Stimulated activated CD4-positive, alpha-beta T cell treated with anti-CD3 and anti-CD28 coated beads, Interleukin-1b, Interleukin-23, amount 100 ng/mL, for 48 hours (primary cell): Measurements from ENCODE around the gene LAMB1.
"Not testable (repeated sequence)": the region's sequence is repeated elsewhere in the genome, so short reads cannot be mapped to it uniquely, and the experiment has no call there.

ENCODE experiments used
- DNase-seq: peaks from one replicate; pipeline ENCODE4 v3.0.0-alpha.2; 2020

LAMB1 gene

GRCh38 chr7:107968449-107968848 is 34.5 kb downstream of the LAMB1 start:
- DNase-seq, result no peak

DNA sequence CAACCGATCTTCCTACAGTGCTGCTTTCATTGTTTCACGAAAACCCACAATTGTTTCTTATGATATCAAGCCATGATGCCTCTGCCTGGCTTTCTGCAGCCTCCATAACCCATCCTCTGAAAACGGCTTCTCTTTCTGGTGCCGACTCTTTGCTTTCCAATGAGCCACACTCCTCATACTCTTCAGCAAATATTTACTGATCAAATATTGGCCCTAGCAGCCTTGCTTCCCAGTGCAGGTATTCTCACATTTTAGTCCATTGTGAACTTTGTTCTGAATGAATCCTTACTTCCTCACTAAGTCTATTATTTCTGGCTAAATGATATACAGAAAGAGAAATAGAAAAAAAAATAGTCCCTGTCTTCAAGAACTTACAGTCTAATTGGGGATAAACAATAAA is 35.5 kb downstream of the LAMB1 start:
- DNase-seq, result no peak

- DNase-seq, result no peak
Measured at GRCh38 chr7:107966711-107967110, 36.2 kb downstream of the LAMB1 start.

DNA sequence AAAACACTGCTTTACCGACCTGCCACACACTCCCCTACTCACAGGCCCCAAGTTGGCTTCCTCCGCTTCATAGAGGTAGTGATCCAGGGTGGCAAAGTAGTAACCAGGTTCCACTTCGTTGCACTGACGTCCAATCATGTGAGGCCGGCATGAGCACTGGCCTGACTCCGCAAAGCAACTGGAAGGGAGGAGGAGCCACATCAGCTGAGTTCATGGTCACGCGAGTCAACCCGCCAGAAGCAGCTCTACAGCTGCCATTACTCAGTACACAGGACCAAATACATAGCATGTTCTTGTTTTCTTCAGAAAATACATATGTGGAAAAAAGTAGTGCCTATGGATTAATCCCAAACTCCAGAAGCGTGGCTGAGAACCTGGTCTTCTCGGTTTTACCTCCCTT is 38.5 kb downstream of the LAMB1 start:
- DNase-seq, result no peak

DNA sequence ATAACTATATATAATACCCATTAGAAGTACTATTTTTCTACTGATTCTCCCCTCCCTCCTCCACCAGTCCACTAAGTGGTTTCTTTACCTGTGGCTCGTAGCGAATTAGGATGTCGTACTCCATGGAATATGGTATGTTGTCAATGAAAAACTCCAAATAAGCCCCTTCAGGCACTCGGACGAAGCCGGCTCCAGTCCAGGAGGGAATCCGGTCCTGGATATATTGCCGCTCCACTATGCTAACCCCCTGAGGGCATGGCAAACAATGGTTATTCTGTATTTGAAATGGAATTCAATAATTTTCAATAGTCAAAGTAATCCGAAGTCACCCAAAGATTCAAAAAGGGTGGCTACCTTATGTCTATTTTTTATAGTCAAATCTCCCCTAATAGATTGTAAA is 40.1 kb downstream of the LAMB1 start:
- no peak for DNase-seq

DNA sequence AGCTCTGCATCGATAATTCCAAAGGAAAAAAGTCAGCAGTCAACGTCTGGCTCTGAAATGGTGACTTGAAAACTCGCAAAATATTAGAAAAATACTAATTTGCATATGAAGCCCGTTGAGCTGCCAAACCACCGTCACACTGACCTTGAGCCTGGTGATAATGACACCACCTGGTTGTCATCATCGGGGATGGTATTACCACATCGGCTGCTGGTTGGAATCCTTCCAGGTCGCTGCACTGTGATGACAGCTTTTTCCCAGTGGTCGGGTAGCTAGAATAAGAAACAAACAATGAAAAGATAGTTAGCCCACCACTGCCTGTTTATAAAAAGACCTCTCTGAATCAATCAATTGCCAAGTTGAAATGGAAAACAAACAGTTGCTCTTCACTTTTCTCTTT is 41.6 kb downstream of the LAMB1 start:
- no peak for DNase-seq

- no peak for DNase-seq
Measured at GRCh38 chr7:107960272-107960671, 42.7 kb downstream of the LAMB1 start.

DNA sequence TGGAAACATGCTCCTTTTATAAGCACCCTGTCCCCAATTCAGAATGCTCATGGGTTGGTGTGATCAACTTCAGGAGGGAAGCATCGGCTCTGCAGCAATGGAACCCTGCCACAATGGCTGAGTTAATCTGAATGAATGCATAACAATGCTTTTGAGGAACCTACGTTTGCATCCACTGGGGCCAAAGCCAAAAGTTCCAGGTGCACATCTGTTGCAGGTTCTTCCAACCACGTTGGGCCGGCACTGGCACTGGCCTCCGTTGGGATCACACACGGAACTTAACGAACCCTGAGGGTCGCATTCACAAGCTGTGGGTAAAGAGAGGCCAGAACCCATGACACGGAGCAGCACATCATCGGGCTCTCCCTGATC is 43.4 kb downstream of the LAMB1 start:
- no peak for DNase-seq

- DNase-seq, result no peak
Measured at GRCh38 chr7:107958764-107959526, 44.0 kb downstream of the LAMB1 start.

DNA sequence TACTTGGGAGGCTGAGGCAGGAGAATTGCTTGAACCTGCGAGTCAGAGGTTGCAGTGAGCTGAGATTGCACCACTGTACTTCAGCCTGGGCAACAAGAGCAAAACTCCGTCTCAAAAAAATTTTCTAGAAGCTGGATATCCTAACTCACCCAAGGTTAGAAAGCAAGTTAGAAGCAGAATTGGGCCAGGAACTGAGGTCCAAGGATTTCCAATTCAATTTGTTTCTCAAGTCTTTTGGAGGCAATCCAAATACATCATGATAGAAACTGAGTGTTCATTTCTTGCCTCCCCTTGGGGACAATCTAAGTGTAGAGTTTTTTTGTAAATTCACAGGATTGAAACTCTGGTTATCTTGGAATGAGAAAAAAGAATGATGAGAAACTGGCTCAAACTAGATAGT is 45.5 kb downstream of the LAMB1 start:
- DNase-seq, result no peak

DNA sequence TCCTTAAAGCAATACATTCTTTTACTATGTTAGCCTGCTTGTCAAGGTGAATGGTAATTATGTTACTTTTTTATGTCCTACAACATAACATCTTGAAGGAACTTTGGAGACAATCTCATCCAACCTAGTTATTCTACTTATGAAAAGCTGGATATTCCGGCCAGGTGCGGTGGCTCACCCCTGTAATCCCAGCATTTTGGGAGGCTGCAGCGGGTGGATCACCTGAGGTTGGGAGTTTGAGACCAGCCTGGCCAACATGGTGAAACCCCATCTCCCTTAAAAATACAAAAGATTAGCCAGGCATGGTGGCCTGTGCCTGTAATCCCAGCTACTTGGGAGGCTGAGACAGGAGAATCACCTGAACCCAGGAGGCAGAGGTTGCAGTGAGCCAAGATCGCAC is 46.0 kb downstream of the LAMB1 start:
- DNase-seq, result not testable (repeated sequence)

DNA sequence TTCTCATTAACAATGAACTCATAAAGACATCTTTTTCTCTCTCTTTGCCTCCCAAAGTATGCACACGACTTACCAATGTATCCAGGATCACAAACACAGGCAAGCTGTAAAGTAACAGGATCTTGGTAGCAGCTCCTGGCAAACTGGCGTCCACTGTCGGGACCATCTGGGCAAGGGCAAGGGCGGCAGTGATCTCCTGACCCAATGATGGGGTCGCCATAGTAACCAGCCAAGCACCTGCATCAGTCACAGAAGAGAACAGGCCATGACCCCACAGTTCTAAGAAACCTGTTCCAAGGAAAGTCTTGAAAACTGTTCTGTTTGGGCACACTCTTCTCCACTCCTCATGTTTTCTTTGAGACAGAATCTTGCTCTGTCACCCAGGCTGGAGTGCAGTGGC is 47.6 kb downstream of the LAMB1 start:
- DNase-seq, result no peak

GRCh38 chr7:107953924-107954303 is 49.0 kb downstream of the LAMB1 start:
- no peak for DNase-seq

DNA sequence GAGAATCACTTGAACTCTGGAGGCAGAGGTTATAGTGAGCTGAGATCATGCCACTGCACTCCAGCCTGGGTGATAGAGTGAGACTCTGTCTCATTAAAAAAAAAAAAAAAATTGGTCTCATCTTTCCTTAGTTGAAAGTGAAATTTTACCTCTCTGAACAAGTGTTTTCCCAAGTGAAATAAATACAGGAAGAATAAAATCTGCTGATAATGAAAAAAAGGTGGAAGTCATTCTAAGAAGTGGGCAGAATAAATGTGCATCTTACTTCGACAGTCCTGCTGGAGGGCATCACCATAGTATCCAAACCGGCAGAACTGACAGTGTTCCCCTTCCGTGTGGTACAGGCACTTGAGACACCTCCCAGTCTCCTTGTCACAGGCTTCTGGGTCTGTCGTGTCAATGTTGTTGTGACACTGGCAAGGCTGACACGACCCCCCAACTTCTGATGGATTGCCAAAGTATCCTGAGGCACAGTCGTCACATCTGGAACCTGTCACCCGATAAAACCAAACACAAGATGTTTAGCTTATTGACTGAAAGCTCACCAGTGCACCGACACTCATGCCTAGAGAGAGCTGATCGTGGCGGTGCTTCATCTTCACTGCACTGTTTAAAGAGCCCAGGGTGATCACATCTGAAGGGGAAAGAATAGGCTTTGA is 49.6 kb downstream of the LAMB1 start:
- DNase-seq, result no peak

DNA sequence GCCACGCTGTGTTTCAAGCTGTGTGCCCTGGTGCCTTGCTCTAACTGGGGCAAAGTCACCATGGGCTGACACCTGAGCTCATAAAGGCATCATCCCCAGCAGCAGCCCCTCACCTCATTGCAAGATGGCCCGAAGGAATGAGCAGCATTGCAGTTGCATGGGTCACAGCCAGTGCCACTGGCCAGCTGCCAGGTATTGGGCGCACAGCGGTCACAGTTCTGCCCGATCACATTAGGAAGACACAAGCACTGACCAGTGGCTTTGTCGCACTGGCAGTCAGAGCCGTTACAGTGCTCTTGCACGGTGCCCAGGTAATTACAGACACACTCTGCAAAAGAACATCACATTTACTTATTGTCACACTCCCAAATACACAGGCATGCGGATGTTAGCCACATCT is 51.1 kb downstream of the LAMB1 start:
- DNase-seq, result no peak

DNA sequence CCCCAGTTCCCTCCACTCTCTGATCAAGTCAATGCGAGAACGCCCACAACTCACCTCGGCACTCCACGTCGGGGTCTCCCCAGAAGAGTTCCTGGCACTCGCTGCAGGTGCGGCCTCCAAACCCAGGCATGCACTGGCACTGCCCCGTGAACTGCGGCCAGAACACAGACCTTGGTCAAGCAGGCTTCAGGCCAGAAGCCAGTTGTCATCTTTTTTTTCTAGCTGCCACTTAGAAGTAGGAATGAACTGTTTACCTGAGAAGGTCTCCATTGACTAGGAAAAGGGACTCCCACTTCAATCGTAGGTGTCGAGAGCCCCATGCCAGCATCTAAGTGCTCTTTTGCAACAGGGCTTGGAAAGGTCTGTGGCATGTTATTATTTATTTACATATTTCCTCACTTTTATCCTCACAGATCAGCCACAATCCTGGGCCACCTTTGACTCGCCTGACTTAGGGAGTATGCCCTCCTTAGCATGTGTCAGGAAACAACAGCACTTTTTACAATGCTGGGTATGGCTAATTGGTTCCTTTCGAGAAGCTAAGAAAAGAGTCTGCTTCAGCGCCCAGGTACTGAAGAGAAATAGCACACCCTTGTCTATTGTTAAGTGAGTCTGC is 51.7 kb downstream of the LAMB1 start:
- DNase-seq, result no peak

DNA sequence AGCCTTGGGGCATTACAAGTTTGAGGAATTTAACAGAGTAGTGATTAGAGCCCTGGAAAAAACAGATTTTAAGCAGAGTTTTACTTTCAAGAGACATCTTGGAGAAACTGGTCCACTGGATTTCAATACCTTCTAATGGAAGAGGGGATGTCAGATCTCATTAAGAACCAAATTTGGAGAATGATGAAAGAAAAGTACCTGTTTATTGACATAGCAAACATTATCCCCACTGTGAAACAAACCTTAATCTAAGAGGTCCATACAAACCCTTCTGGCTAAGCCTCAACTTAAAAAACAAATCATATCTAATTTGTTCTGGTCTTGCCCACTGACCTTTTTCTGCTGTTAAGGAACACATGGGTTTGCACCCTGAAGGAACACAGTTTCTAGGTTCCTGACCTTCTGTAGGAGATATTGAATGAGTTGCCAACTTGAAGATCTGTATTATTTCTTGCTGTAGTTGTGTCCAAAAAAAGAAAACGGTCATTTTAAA is 53.5 kb downstream of the LAMB1 start:
- DNase-seq, result no peak

DNA sequence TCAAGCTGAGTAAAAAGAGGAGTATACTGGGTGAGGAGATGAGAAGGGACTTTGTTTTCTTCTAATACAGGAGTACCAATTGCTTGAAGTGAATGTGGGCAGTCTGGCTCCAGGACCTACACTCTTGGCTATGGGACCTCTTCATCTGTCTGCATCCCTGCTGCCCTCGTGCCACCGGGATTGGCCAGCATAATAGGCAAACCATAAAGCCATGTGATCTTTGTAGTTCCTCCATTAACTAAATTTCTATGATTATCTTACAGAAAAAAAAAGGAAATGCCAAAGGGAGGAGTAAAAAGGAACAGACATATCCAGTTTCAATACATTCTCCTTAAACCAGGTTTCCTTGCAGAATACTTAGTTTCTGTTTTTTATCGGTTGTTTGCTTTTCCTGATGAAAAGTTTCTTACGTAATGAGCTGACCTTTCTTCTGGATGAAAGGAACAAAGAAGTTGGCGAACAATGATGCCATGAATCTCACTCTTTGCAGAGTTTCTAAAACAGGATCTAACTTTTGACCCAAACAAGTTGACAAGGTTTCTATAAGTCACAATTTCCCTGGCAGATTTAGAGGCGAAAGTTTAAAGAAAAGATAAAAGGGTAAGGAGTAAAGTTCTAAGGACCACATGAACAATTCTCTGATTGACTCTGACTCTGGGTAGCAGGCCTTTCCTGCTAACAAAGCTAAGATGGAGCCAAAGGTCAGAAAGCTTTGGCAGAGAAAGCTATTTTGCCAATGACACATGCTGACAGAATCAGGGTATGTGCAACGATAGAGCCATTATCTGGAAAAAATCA is 54.1 kb downstream of the LAMB1 start:
- no peak for DNase-seq

GRCh38 chr7:107946881-107947280 is 56.1 kb downstream of the LAMB1 start:
- DNase-seq, result no peak

- DNase-seq, result no peak
Measured at GRCh38 chr7:107946451-107946850, 56.5 kb downstream of the LAMB1 start.

GRCh38 chr7:107945332-107945731 is 57.6 kb downstream of the LAMB1 start:
- DNase-seq, result no peak

- DNase-seq, result no peak
Measured at GRCh38 chr7:107944411-107945169, 58.4 kb downstream of the LAMB1 start.

GRCh38 chr7:107943018-107943417 is 59.9 kb downstream of the LAMB1 start:
- DNase-seq, result no peak
